ENCODE measurements around the gene FAM217B.
A peak's percentile ranks its signal among the peaks of the same experiment; 100 is the strongest.

- TF ChIP-seq CTCF (IDR thresholded peaks at IDR 0.05) (peak; percentile 86 to 96 (median 90)), POLR2A (IDR thresholded peaks at IDR 0.05) (no peak)
Measured at GRCh38 chr20:59933849-59934585, 6.2 kb upstream of the FAM217B start.

All from esophagus squamous epithelium (tissue), 4 donors.